Central memory CD8-positive, alpha-beta T cell (primary cell): ENCODE data around the gene CHST14.

ENCODE experiments used
- ATAC-seq: fragments of 150-1000 bp; cut with Tn5 transposase; replicated peaks from 2 replicates; pipeline ENCODE4 v1.10.0; 2022; ENCODE audit warnings: mild to moderate bottlenecking, moderate FRiP score, moderate number of reproducible peaks; ENCODE audit not compliant: poor library complexity, severe bottlenecking; ENCODE audit errors: extremely low read depth
- DNase-seq, 2 donors: peaks; one replicate each; pipeline ENCODE4 v3.0.0; 2021; ENCODE audit warnings: low spot score in 2 of 2
- H3K27ac Mint-ChIP-seq: one replicate; pipeline ENCODE4 v1.8.0; 2022; ENCODE audit warnings: low read depth, mild to moderate bottlenecking, moderate library complexity, mixed read lengths
- H3K27me3 Mint-ChIP-seq: one replicate; pipeline ENCODE4 v1.8.0; 2022; ENCODE audit warnings: mixed read lengths
- H3K36me3 Mint-ChIP-seq: one replicate; pipeline ENCODE4 v1.8.0; 2022; ENCODE audit warnings: mild to moderate bottlenecking, moderate library complexity, mixed read lengths; ENCODE audit not compliant: insufficient read depth
- H3K4me1 Mint-ChIP-seq: one replicate; pipeline ENCODE4 v1.8.0; 2022; ENCODE audit warnings: mixed read lengths
- H3K4me3 Mint-ChIP-seq: one replicate; pipeline ENCODE4 v1.8.0; 2022; ENCODE audit warnings: mild to moderate bottlenecking, moderate library complexity, mixed read lengths
- H3K9me3 Mint-ChIP-seq: one replicate; pipeline ENCODE4 v1.8.0; 2022; ENCODE audit warnings: mixed read lengths

Gene CHST14, protein sequence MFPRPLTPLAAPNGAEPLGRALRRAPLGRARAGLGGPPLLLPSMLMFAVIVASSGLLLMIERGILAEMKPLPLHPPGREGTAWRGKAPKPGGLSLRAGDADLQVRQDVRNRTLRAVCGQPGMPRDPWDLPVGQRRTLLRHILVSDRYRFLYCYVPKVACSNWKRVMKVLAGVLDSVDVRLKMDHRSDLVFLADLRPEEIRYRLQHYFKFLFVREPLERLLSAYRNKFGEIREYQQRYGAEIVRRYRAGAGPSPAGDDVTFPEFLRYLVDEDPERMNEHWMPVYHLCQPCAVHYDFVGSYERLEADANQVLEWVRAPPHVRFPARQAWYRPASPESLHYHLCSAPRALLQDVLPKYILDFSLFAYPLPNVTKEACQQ

GRCh38 chr15:40470423-40471104 lies at the start of gene CHST14:
TSS of gene CHST14 (plus strand) at chr15:40470984. CDS start at chr15:40471214, 230 bp downstream.
- Mint-ChIP-seq H3K27ac (peak within 1 kb of the TSS; percentile 73), H3K27me3 (no peaks in the 10 kb centered on the region), H3K4me1 (peaks cover 14% of the 10 kb centered on the region), H3K36me3 (peaks cover 9% of the 10 kb centered on the region), H3K9me3 (no peaks in the 10 kb centered on the region), H3K4me3 (peak within 1 kb of the TSS; percentile 84)
- ATAC-seq (peak; percentile 70), DNase-seq (no peak)

GRCh38 chr15:40421246-40422157 lies 49.3 kb upstream of the CHST14 start:
- Mint-ChIP-seq H3K4me1 (no peaks in the 10 kb centered on the region), H3K36me3 (peaks cover 12% of the 10 kb centered on the region), H3K27ac (no peak overlapping the region), H3K27me3 (no peaks in the 10 kb centered on the region), H3K4me3 (no peak overlapping the region), H3K9me3 (no peaks in the 10 kb centered on the region)
- DNase-seq, result peak; percentile 68 to 78
- peak; percentile 90 for ATAC-seq

- no peaks in the 10 kb centered on the region for H3K27me3 Mint-ChIP-seq
- ATAC-seq (no peak), DNase-seq (no peak)
- H3K4me1 Mint-ChIP-seq, result no peaks in the 10 kb centered on the region
- H3K36me3 Mint-ChIP-seq, result peaks cover 8% of the 10 kb centered on the region
- H3K4me3 Mint-ChIP-seq, result no peak overlapping the region
- no peaks in the 10 kb centered on the region for H3K9me3 Mint-ChIP-seq
- H3K27ac Mint-ChIP-seq, result no peak overlapping the region
Measured at GRCh38 chr15:40424483-40425115, 46.2 kb upstream of the CHST14 start.

DNA sequence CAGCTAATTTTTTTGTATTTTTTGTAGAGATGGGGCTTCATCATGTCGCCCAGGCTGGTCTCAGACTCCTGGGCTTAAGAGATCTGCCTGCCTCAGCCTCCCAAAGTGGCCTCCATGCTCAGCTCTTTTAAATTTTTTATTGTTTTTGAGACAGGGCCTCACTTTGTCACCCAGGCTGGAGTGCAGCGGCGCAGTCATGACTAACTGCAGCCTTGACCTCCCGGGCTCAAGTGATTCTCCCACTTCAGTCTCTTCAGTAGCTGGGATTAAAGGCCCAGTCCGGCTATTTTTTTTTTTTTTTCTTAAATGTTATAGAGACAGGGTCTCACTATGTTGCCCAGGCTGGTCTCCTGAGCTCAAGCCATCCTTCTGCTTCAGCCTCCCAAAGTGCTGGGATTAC lies 45.1 kb upstream of the CHST14 start:
- ATAC-seq (no peak), DNase-seq (no peak)
- H3K9me3 Mint-ChIP-seq, result no peaks in the 10 kb centered on the region
- H3K27me3 Mint-ChIP-seq, result no peaks in the 10 kb centered on the region
- H3K36me3 Mint-ChIP-seq, result peaks cover 8% of the 10 kb centered on the region
- H3K4me3 Mint-ChIP-seq, result no peak overlapping the region
- no peaks in the 10 kb centered on the region for H3K4me1 Mint-ChIP-seq
- H3K27ac Mint-ChIP-seq, result no peak overlapping the region

- ATAC-seq (no peak), DNase-seq (no peak)
- Mint-ChIP-seq H3K4me1 (no peaks in the 10 kb centered on the region), H3K27ac (no peak overlapping the region), H3K36me3 (peaks cover 6% of the 10 kb centered on the region), H3K4me3 (no peak overlapping the region), H3K27me3 (no peaks in the 10 kb centered on the region), H3K9me3 (no peaks in the 10 kb centered on the region)
Measured at GRCh38 chr15:40427188-40427587, 43.6 kb upstream of the CHST14 start.

- no peak overlapping the region for H3K27ac Mint-ChIP-seq
- DNase-seq, result no peak
- no peak for ATAC-seq
- H3K9me3 Mint-ChIP-seq, result no peaks in the 10 kb centered on the region
- peaks cover 6% of the 10 kb centered on the region for H3K36me3 Mint-ChIP-seq
- H3K27me3 Mint-ChIP-seq, result no peaks in the 10 kb centered on the region
- H3K4me1 Mint-ChIP-seq, result peaks cover 5% of the 10 kb centered on the region
- H3K4me3 Mint-ChIP-seq, result no peak overlapping the region
Measured at GRCh38 chr15:40428185-40428584, 42.6 kb upstream of the CHST14 start.

GRCh38 chr15:40429068-40429710 lies 41.6 kb upstream of the CHST14 start:
- Mint-ChIP-seq H3K36me3 (peaks cover 3% of the 10 kb centered on the region), H3K4me3 (no peak overlapping the region)

DNA sequence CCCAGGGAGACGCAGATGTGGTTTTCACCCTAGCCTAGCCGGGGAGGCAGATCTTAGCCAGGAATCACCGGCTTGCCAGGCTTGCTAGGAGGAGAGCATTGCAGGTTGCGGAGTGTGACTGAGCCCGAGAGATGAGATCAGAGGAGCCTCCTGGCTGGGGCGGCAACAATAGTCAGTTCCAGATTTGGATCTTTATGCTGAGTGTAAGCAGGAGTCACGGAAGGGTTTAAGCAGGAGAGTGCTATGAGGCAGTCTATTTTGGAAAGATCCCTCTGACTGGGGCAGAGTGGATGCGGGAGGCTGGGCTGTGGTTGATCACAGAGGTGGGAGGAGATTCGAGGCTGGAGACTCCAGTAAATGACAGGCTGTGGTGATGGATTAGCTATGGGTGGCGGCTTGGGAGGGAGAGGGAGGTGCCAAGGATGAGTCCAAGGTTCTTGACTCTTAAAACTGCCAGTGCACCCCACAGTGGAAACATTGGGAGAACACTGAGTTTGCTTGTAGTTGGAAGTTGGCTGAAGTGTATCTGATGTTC lies 40.4 kb upstream of the CHST14 start:
- no peak overlapping the region for H3K27ac Mint-ChIP-seq
- peaks cover under 1% of the 10 kb centered on the region for H3K27me3 Mint-ChIP-seq
- DNase-seq (no peak), ATAC-seq (no peak)
- peaks cover 3% of the 10 kb centered on the region for H3K36me3 Mint-ChIP-seq
- peaks cover 10% of the 10 kb centered on the region for H3K4me1 Mint-ChIP-seq
- H3K4me3 Mint-ChIP-seq, result no peak overlapping the region
- no peaks in the 10 kb centered on the region for H3K9me3 Mint-ChIP-seq

More at GRCh38 chr15:40429068-40429710, 41.6 kb upstream of the CHST14 start:
- Mint-ChIP-seq H3K27me3 (no peaks in the 10 kb centered on the region), H3K27ac (no peak overlapping the region), H3K4me1 (peaks cover 5% of the 10 kb centered on the region), H3K9me3 (no peaks in the 10 kb centered on the region)
- no peak for ATAC-seq
- no peak for DNase-seq

- H3K27me3 Mint-ChIP-seq, result peaks cover 36% of the 10 kb centered on the region
- H3K4me3 Mint-ChIP-seq, result peak overlapping the region; percentile 90
Measured at GRCh38 chr15:40435023-40435709, 35.6 kb upstream of the CHST14 start.

GRCh38 chr15:40435710-40436089 lies 35.1 kb upstream of the CHST14 start:
- peak overlapping the region; percentile 26 for H3K27ac Mint-ChIP-seq

More at GRCh38 chr15:40435023-40435709, 35.6 kb upstream of the CHST14 start:
- H3K4me1 Mint-ChIP-seq, result peaks cover 53% of the 10 kb centered on the region
- no peak for ATAC-seq
- peaks cover 4% of the 10 kb centered on the region for H3K36me3 Mint-ChIP-seq
- H3K27ac Mint-ChIP-seq, result peak overlapping the region; percentile 26
- H3K9me3 Mint-ChIP-seq, result no peaks in the 10 kb centered on the region
- DNase-seq, result no peak

More at GRCh38 chr15:40435710-40436089, 35.1 kb upstream of the CHST14 start:
- Mint-ChIP-seq H3K4me3 (peak overlapping the region; percentile 90), H3K4me1 (peaks cover 56% of the 10 kb centered on the region), H3K36me3 (peaks cover 4% of the 10 kb centered on the region), H3K27me3 (peaks cover 36% of the 10 kb centered on the region), H3K9me3 (no peaks in the 10 kb centered on the region)
- DNase-seq (no peak), ATAC-seq (no peak)
